Measurements from ENCODE around the gene COBL.

The COBL gene

GRCh38 chr7:51352174-51353100 is 35.8 kb upstream of the COBL start:
- H3K27ac ChIP-seq = no peak overlapping the region
- TF ChIP-seq CTCF (conservative IDR thresholded peaks at IDR 0.05) = 0 out of 2 replicates have a peak, but pooled peaks have one; percentile 7

GRCh38 chr7:51351661-51352060 is 35.1 kb upstream of the COBL start:
- no peak for TF ChIP-seq CTCF (conservative IDR thresholded peaks at IDR 0.05)
- no peak overlapping the region for H3K27ac ChIP-seq

- TF ChIP-seq CTCF (conservative IDR thresholded peaks at IDR 0.05) = no peak
- peak overlapping the region; percentile 82 for H3K27ac ChIP-seq
These were observed 33.9 kb upstream of the COBL start for GRCh38 chr7:51350546-51350896.

GRCh38 chr7:51349820-51350545 is 33.4 kb upstream of the COBL start:
- no peak for TF ChIP-seq CTCF (conservative IDR thresholded peaks at IDR 0.05)
- peak overlapping the region; percentile 82 for H3K27ac ChIP-seq

- no peak for TF ChIP-seq CTCF (conservative IDR thresholded peaks at IDR 0.05)
- H3K27ac ChIP-seq = no peak overlapping the region
These were observed 29.5 kb upstream of the COBL start for GRCh38 chr7:51346126-51346525.

GRCh38 chr7:51344406-51345138 is 28.0 kb upstream of the COBL start:
- no peak overlapping the region for H3K27ac ChIP-seq
- TF ChIP-seq CTCF (conservative IDR thresholded peaks at IDR 0.05) = no peak

- no peak for TF ChIP-seq CTCF (conservative IDR thresholded peaks at IDR 0.05)
- H3K27ac ChIP-seq = peak overlapping the region; percentile 70
These were observed 24.3 kb upstream of the COBL start for GRCh38 chr7:51340936-51341335.

Measured in VCaP (cell line).